ENCODE results near the gene CANT1. TPM values are rescaled to one million over a fixed set of nuclear protein-coding genes. Genes with fewer than 3 reads are reported as not detected.

The CANT1 gene
- total and polyA plus RNA-seq, 2 of the 13 experiments (the other 11 are each of a cell fraction or from before 2014, with no cell fraction given): 34.1 to 42.1 TPM

DNA sequence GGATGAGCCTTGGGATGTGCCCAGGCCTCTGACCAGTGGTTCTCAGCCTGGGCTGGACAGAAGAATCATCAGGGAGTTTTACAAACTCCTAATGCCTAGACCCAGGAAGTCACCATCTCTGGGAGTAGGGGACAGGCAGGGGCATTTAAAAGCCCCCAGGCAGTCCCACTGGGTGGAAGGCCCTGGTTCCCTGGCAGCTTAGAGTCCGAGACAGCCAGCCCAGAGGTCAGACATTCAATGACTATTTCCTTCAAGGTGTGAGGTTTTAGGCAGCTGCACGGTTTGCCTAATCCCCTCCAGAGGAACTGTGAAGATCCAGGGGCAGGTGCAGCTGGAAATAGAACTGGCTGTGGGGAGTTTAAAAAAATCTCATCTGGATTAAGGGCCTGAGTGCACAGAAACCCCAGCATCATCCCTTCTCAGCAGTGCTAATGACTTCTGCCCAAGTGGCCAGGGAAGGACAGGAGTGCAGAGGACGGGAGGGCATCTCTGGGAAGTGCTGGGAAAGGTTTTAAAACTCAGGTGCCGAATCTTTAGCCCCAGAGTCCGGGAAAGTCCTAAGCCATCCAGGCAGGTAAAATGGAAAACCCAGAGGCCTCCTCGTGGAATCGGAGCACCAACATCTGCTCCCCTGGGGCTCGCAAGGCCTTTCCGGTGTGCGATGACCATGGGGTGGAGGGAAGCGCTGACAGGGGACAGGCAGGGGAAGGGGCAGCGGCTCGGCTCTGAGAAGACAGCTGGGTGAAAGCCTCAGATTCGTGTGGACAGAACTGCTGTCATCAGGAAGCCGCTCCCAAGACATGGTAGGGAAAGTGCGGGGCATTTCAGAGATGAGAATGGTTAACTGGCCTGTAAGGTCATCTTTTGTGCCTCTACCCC lies 28.3 kb downstream of the CANT1 start (continued):
- TF ChIP-seq, protein P1, sequence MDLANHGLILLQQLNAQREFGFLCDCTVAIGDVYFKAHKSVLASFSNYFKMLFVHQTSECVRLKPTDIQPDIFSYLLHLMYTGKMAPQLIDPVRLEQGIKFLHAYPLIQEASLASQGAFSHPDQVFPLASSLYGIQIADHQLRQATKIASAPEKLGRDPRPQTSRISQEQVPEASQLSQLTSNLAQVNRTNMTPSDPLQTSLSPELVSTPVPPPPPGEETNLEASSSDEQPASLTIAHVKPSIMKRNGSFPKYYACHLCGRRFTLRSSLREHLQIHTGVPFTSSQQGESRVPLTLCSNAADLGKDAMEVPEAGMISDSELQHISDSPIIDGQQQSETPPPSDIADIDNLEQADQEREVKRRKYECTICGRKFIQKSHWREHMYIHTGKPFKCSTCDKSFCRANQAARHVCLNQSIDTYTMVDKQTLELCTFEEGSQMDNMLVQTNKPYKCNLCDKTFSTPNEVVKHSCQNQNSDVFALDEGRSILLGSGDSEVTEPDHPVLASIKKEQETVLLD (CRISPR knock-in tag; IDR thresholded peaks at IDR 0.05; ENCODE audit: low read depth): 0 out of 2 replicates have a peak, but pooled peaks have one; percentile 9

DNA sequence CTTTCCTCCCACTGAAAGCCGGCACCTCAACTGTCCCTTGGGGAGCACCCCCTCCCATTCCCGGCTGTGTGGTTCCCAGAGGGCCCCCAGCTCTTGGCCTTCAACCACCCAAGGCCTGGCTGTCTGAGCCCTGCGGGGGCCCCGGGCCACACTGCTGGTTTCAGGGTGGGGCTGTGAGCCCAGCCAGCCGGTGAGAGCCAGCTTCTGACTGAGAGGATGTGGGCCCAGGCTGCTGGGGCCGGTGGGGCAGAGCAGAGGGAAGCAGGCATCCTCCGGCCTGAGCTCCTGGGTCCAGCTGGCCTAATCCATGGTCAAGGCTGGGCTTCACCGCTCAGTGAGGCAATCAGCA lies 29.0 kb downstream of the CANT1 start:
- ChIA-PET CTCF (ENCODE audit: low intra/inter-chr PET ratio, low total read pairs) (interaction anchor here (0.9 kb wide), 1 partner anchor 9 kb away, joined by 4 read pairs; no protein-coding TSS in a partner anchor), POLR2A (interaction anchor here (0.6 to 4.6 kb wide), 21 partner anchors 10 to 857 kb away, joined by 3 to 51 read pairs (median 6); partner anchors contain the start of genes CANT1, ENGASE and USP36)
- DNase-seq (ENCODE audit: low spot score): no peak
- Histone ChIP-seq H3K4me3 (replicated peaks in 1 of 3; ENCODE audit: insufficient read depth in 1 of 3, low read depth in 2 of 3, low read length in 3 of 3) (peak overlapping the region; percentile 73 to 84 (median 81); a peak in 5 of 6 replicates), H3K9ac (ENCODE audit: insufficient read depth, low read depth, low read length) (peak overlapping the region; percentile 90), H3K79me2 (ENCODE audit: insufficient read depth, low read length) (peaks cover 23% of the 10 kb centered on the region), H4K20me1 (ENCODE audit: insufficient read depth, low read length) (peaks cover 14% of the 10 kb centered on the region; the same call in 1 of the 2 replicates), H3K36me3 (replicated peaks in 1 of 2; ENCODE audit: control insufficient read depth in 1 of 2, insufficient read depth in 2 of 2, low read length in 2 of 2) (peaks cover 6 to 23% of the 10 kb centered on the region in 2 experiments), H3K4me1 (ENCODE audit: insufficient read depth, low read length) (peaks cover 57% of the 10 kb centered on the region), H3K4me2 (ENCODE audit: low read depth, low read length) (peak overlapping the region; percentile 96), H3K27ac (ENCODE audit: extremely low read length, insufficient read depth, low read length) (peak overlapping the region; percentile 88), H3K27me3 (ENCODE audit: control insufficient read depth in 1 of 2, insufficient read depth in 2 of 2, low read length in 2 of 2) (no peaks in the 10 kb centered on the region; a peak in 1 of 5 replicates), H3K9me3 (ENCODE audit: low read length) (no peaks in the 10 kb centered on the region), H2AFZ (ENCODE audit: low read length) (no peak overlapping the region)
- no peak for FAIRE-seq
- WGBS (ENCODE audit: low lambda C conversion rate): 9% methylated on average over 7 of the region's 8 CpGs
- peak; percentile 35 for ATAC-seq
- intact Hi-C loops (cut with micrococcal nuclease; ENCODE audit: unreplicated experiment) (loop anchor here (2.0 kb wide), 1 partner anchor 28 kb away; the partner anchor contains the start of gene CANT1), in situ Hi-C loops (cut with HindIII; ENCODE audit: extremely low pct_ligation_motif_present, low pct_unique_long_range_greater_than_20kb) (no loop called here)
- no TSS peak for BruUV-seq (replicated peaks)
- 0 out of 2 replicates have a peak, but pooled peaks have one; percentile 14 for TF ChIP-seq ZNF550 (CRISPR knock-in tag; IDR thresholded peaks at IDR 0.05; ENCODE audit: borderline replicate concordance)
- TF ChIP-seq ZNF879 (CRISPR knock-in tag; IDR thresholded peaks at IDR 0.05): peak; percentile 70; the same call in 1 of the 2 replicates
- no peak for TF ChIP-seq ZBTB20 (CRISPR knock-in tag; IDR thresholded peaks at IDR 0.05; ENCODE audit: borderline replicate concordance, low read depth)
- TF ChIP-seq AGO2 (optimal IDR thresholded peaks at IDR 0.05; ENCODE audit: low read depth, low read length): peak; percentile 63
- no peak for TF ChIP-seq MAZ (IDR thresholded peaks at IDR 0.05; ENCODE audit: borderline replicate concordance, low read depth, low read length)
- 0 out of 2 replicates have a peak, but pooled peaks have one; percentile 29 for TF ChIP-seq MAZ (CRISPR knock-in tag; IDR thresholded peaks at IDR 0.05; ENCODE audit: low read depth)
- no peak for TF ChIP-seq HNRNPUL1 (IDR thresholded peaks at IDR 0.05; ENCODE audit: low read depth, low read length)
- no peak for TF ChIP-seq ZSCAN30 (CRISPR knock-in tag; IDR thresholded peaks at IDR 0.05)
- TF ChIP-seq CENPX (CRISPR knock-in tag; IDR thresholded peaks at IDR 0.05): no peak
- TF ChIP-seq, protein P2, sequence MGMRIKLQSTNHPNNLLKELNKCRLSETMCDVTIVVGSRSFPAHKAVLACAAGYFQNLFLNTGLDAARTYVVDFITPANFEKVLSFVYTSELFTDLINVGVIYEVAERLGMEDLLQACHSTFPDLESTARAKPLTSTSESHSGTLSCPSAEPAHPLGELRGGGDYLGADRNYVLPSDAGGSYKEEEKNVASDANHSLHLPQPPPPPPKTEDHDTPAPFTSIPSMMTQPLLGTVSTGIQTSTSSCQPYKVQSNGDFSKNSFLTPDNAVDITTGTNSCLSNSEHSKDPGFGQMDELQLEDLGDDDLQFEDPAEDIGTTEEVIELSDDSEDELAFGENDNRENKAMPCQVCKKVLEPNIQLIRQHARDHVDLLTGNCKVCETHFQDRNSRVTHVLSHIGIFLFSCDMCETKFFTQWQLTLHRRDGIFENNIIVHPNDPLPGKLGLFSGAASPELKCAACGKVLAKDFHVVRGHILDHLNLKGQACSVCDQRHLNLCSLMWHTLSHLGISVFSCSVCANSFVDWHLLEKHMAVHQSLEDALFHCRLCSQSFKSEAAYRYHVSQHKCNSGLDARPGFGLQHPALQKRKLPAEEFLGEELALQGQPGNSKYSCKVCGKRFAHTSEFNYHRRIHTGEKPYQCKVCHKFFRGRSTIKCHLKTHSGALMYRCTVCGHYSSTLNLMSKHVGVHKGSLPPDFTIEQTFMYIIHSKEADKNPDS (CRISPR knock-in tag; IDR thresholded peaks at IDR 0.05): no peak
- no peak for TF ChIP-seq ZNF567 (CRISPR knock-in tag; IDR thresholded peaks at IDR 0.05; ENCODE audit: borderline replicate concordance)
- TF ChIP-seq, protein P3, sequence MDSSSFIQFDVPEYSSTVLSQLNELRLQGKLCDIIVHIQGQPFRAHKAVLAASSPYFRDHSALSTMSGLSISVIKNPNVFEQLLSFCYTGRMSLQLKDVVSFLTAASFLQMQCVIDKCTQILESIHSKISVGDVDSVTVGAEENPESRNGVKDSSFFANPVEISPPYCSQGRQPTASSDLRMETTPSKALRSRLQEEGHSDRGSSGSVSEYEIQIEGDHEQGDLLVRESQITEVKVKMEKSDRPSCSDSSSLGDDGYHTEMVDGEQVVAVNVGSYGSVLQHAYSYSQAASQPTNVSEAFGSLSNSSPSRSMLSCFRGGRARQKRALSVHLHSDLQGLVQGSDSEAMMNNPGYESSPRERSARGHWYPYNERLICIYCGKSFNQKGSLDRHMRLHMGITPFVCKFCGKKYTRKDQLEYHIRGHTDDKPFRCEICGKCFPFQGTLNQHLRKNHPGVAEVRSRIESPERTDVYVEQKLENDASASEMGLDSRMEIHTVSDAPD (CRISPR knock-in tag; IDR thresholded peaks at IDR 0.05): peak; percentile 31; the same call in 1 of the 2 replicates
- TF ChIP-seq, protein P4, sequence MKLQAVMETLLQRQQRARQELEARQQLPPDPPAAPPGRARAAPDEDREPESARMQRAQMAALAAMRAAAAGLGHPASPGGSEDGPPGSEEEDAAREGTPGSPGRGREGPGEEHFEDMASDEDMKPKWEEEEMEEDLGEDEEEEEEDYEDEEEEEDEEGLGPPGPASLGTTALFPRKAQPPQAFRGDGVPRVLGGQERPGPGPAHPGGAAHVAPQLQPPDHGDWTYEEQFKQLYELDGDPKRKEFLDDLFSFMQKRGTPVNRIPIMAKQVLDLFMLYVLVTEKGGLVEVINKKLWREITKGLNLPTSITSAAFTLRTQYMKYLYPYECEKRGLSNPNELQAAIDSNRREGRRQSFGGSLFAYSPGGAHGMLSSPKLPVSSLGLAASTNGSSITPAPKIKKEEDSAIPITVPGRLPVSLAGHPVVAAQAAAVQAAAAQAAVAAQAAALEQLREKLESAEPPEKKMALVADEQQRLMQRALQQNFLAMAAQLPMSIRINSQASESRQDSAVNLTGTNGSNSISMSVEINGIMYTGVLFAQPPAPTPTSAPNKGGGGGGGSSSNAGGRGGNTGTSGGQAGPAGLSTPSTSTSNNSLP (IDR thresholded peaks at IDR 0.05; ENCODE audit: low read depth, low read length): no peak
